Activated CD4-positive, alpha-beta T cell treated with anti-CD3 and anti-CD28 coated beads, Interleukin-2, Interleukin-6, amounts not matched to agents 100 ng/mL and 50 ng/mL, durations not matched to agents 16 hours and 8 hours (primary cell): ENCODE results near the gene PCSK6.
A peak's percentile ranks its signal among the peaks of the same experiment; 100 is the strongest.
"Not testable (repeated sequence)": the region's sequence is repeated elsewhere in the genome, so short reads cannot be mapped to it uniquely, and the experiment has no call there.

Experiments
- DNase-seq: peaks from one replicate; pipeline ENCODE4 v3.0.0-alpha.2; 2020

The PCSK6 gene

GRCh38 chr15:101305820-101306255, 183.7 kb downstream of the PCSK6 start:
- DNase-seq = no peak

GRCh38 chr15:101303408-101303807, 186.1 kb downstream of the PCSK6 start:
- no peak for DNase-seq

GRCh38 chr15:101296418-101297405, 192.8 kb downstream of the PCSK6 start:
- DNase-seq = no peak

GRCh38 chr15:101295607-101296161, 193.8 kb downstream of the PCSK6 start:
- DNase-seq = no peak

GRCh38 chr15:101294731-101295606, 194.5 kb downstream of the PCSK6 start, which contains the start of gene SNRPA1:
TSS of gene SNRPA1 (minus strand) at chr15:101295248. CDS start at chr15:101295178, 70 bp downstream.
- DNase-seq = peak; percentile 98

GRCh38 chr15:101293122-101293521, 196.4 kb downstream of the PCSK6 start:
- DNase-seq = no peak

GRCh38 chr15:101288905-101289513, 200.5 kb downstream of the PCSK6 start:
- DNase-seq = peak; percentile 72

GRCh38 chr15:101287342-101287741, 202.2 kb downstream of the PCSK6 start:
- not testable (repeated sequence) for DNase-seq

GRCh38 chr15:101286471-101287114, 202.9 kb downstream of the PCSK6 start:
- DNase-seq = no peak

- DNase-seq = no peak
Measured at GRCh38 chr15:101283931-101284330, 205.6 kb downstream of the PCSK6 start.

GRCh38 chr15:101280007-101280406, 209.5 kb downstream of the PCSK6 start:
- DNase-seq = no peak

GRCh38 chr15:101277943-101278564, 211.5 kb downstream of the PCSK6 start:
- no peak for DNase-seq

GRCh38 chr15:101277038-101277822, 212.3 kb downstream of the PCSK6 start, which contains the start of gene SELENOS:
TSS of gene SELENOS (minus strand) at chr15:101277485. CDS start at chr15:101277417, 68 bp downstream.
- peak; percentile 92 for DNase-seq

- peak; percentile 50 for DNase-seq
Measured at GRCh38 chr15:101276501-101277037, 212.9 kb downstream of the PCSK6 start.

- DNase-seq = peak; percentile 65
Measured at GRCh38 chr15:101275018-101275417, 214.5 kb downstream of the PCSK6 start.

- DNase-seq = no peak
Measured at GRCh38 chr15:101273534-101273933, 216.0 kb downstream of the PCSK6 start.

GRCh38 chr15:101272584-101272983, 216.9 kb downstream of the PCSK6 start:
- no peak for DNase-seq

- DNase-seq = no peak
Measured at GRCh38 chr15:101269479-101270223, 219.9 kb downstream of the PCSK6 start.
